CD1c-positive myeloid dendritic cell (primary cell): ENCODE measurements around the gene APBA1.

ENCODE experiments used
- DNase-seq: peaks from one replicate; pipeline ENCODE4 v3.0.0-alpha.2; 2016; ENCODE audit errors: extremely low spot score

The APBA1 gene

GRCh38 chr9:69578026-69578425, 94.1 kb downstream of the APBA1 start:
- no peak for DNase-seq

- DNase-seq: no peak
These were observed 95.0 kb downstream of the APBA1 start for GRCh38 chr9:69577123-69577522.

GRCh38 chr9:69574057-69574456, 98.1 kb downstream of the APBA1 start:
- DNase-seq: no peak

- no peak for DNase-seq
These were observed 98.5 kb downstream of the APBA1 start for GRCh38 chr9:69573651-69574050.

- no peak for DNase-seq
These were observed 99.6 kb downstream of the APBA1 start for GRCh38 chr9:69572611-69573010.

GRCh38 chr9:69571032-69571431, 101.1 kb downstream of the APBA1 start:
- DNase-seq: no peak

- no peak for DNase-seq
These were observed 102.3 kb downstream of the APBA1 start for GRCh38 chr9:69569738-69570451.

GRCh38 chr9:69564557-69564956, 107.6 kb downstream of the APBA1 start:
- no peak for DNase-seq

GRCh38 chr9:69559126-69559525, 113.0 kb downstream of the APBA1 start:
- DNase-seq: no peak

- DNase-seq: no peak
These were observed 115.5 kb downstream of the APBA1 start for GRCh38 chr9:69556707-69557106.

GRCh38 chr9:69555802-69556201, 116.4 kb downstream of the APBA1 start:
- no peak for DNase-seq

- no peak for DNase-seq
These were observed 117.2 kb downstream of the APBA1 start for GRCh38 chr9:69554945-69555344.

GRCh38 chr9:69549310-69550202, 122.6 kb downstream of the APBA1 start:
- DNase-seq: peak; percentile 36

- no peak for DNase-seq
These were observed 123.5 kb downstream of the APBA1 start for GRCh38 chr9:69548681-69549080.

- DNase-seq: no peak
These were observed 125.9 kb downstream of the APBA1 start for GRCh38 chr9:69546265-69546664.

- no peak for DNase-seq
These were observed 129.0 kb downstream of the APBA1 start for GRCh38 chr9:69542942-69543704.

- no peak for DNase-seq
These were observed 130.1 kb downstream of the APBA1 start for GRCh38 chr9:69542058-69542457.

GRCh38 chr9:69535911-69536310, 136.3 kb downstream of the APBA1 start:
- no peak for DNase-seq

GRCh38 chr9:69535286-69535832, 136.8 kb downstream of the APBA1 start:
- DNase-seq: no peak

GRCh38 chr9:69532396-69532795, 139.8 kb downstream of the APBA1 start:
- no peak for DNase-seq

GRCh38 chr9:69527454-69527853, 144.7 kb downstream of the APBA1 start:
- no peak for DNase-seq

- no peak for DNase-seq
These were observed 145.5 kb downstream of the APBA1 start for GRCh38 chr9:69526699-69527098.
